ENCODE measurements around the gene ZIK1. TPM values are rescaled to one million over a fixed set of nuclear protein-coding genes. Genes with fewer than 3 reads are reported as not detected.

Gene ZIK1
- total and polyA plus RNA-seq, 4 donors = 2.4 to 6.3 (median 3.5) TPM; not detected in 1

DNA sequence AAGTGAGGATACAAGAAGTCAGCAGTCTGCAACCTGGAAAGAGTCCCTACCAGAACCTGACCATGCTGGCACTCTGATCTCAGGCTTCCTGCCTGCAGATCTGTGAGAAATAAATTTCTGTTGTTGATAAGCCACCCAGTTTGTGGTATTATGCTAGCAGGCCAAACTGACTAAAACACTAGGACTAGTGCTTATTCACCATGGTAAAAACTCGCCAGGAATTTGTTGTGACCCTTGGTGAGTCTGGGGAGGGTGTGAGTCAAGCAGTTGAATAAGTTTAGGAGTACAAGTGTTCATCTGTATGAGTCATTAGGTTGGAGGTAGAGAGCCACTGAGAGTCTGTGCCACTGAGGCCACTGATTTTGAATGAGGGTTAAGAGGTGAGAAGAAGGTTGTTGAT is 3.6 kb downstream of the ZIK1 start:
- H3K27ac ChIP-seq (ENCODE audit: low read depth in 1 of 2, low read length in 2 of 2) = no peak overlapping the region
- no peak overlapping the region for H3K4me3 ChIP-seq (ENCODE audit: low read length in 2 of 2)
- H3K36me3 ChIP-seq (ENCODE audit: control insufficient read depth in 1 of 2, insufficient read depth in 2 of 2, low read length in 1 of 2) = peaks cover 19 to 29% of the 10 kb centered on the region in 2 donors
- DNase-seq = no peak
- 97 to 99% methylated on average over 1 of the region's 1 CpG for WGBS, 2 donors
- no peaks in the 10 kb centered on the region for H3K27me3 ChIP-seq (ENCODE audit: control insufficient read depth in 1 of 2, insufficient read depth in 2 of 2, low read length in 1 of 2)
- H3K4me1 ChIP-seq (ENCODE audit: control insufficient read depth in 1 of 2, insufficient read depth in 2 of 2, low read length in 2 of 2) = no peaks in the 10 kb centered on the region
- no peak for ATAC-seq (ENCODE audit: low FRiP score)
- intact Hi-C loops (cut with DNase I) = no loop called here
- peaks cover 55% of the 10 kb centered on the region for H3K9me3 ChIP-seq (ENCODE audit: control insufficient read depth, low read length)

DNA sequence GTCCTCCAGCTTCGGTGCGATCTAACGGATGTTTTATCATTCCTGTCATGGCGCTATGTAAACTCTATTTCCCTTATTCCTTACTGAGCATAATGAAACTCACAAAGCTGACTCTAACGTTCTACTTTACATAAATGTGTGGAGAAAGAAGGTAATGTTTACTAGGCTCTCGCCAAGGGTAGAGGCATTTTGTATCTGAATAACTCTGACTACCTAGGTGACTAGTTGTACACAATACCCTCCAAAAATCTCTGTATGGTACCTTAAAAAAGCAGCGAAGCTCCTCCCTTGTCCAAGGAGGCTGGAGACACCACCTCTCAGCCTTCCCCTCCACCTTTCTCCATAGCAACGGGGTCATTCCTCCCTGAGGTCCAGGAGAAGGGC is 15.4 kb downstream of the ZIK1 start:
- Histone ChIP-seq H3K9me3 (ENCODE audit: control insufficient read depth, low read length) (peaks cover 9% of the 10 kb centered on the region), H3K4me3 (ENCODE audit: low read length in 2 of 2) (peak overlapping the region in 1 of 2 donors; percentile 36), H3K27ac (ENCODE audit: low read depth in 1 of 2, low read length in 2 of 2) (no peak overlapping the region), H3K36me3 (ENCODE audit: control insufficient read depth in 1 of 2, insufficient read depth in 2 of 2, low read length in 1 of 2) (peaks cover 0 to 6% of the 10 kb centered on the region in 2 donors), H3K4me1 (ENCODE audit: control insufficient read depth in 1 of 2, insufficient read depth in 2 of 2, low read length in 2 of 2) (no peaks in the 10 kb centered on the region), H3K27me3 (ENCODE audit: control insufficient read depth in 1 of 2, insufficient read depth in 2 of 2, low read length in 1 of 2) (no peaks in the 10 kb centered on the region)
- 47 to 55% methylated on average over 8 of the region's 8 CpGs for WGBS, 2 donors
- DNase-seq (no peak), ATAC-seq (ENCODE audit: low FRiP score) (no peak)
- intact Hi-C loops (cut with DNase I) = no loop called here

DNA sequence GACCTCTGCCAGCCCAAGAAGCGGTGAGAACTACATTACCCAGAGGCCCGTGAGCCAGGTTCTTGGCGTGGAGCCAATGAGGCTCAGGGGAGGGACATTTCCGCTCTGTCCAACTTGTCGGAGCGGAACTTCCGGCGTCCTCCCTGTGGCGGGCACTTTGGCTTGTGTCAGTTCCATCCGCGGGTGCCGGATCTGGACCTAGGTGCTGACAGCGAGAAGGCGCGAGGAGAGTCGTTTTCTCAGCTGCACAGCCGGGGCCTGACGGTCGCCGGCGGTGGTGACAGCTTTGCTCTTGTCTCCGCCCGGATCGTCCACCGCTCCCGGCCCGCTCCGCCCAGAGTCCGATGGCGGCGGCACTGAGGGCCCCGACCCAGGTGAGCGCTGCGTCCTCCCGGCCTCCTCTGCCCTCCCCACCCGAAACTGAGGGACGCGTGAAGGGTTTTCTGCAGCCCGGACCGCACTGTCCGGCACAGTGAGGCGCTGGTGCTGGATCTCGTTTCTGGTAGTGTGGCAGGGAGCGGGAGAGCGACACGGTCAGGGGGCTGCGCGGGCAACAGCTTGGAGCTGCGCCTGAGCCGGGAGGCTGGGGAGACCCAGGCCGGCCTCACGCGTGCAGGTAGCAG is 15.9 kb downstream of the ZIK1 start, which contains the start of gene ZNF530:
ZNF530 (plus strand) TSS at position 125 of the 623 bp plus-strand sequence. CDS start 4,461 bp downstream, outside the sequence.
- peaks cover 3 to 8% of the 10 kb centered on the region in 2 donors for H3K36me3 ChIP-seq (ENCODE audit: control insufficient read depth in 1 of 2, insufficient read depth in 2 of 2, low read length in 1 of 2)
- DNase-seq (peak; percentile 96 to 98), ATAC-seq (ENCODE audit: low FRiP score) (peak; percentile 96)
- no peaks in the 10 kb centered on the region for H3K4me1 ChIP-seq (ENCODE audit: control insufficient read depth in 1 of 2, insufficient read depth in 2 of 2, low read length in 2 of 2)
- peak within 1 kb of the TSS; percentile 36 to 47 for H3K4me3 ChIP-seq (ENCODE audit: low read length in 2 of 2)
- H3K27me3 ChIP-seq (ENCODE audit: control insufficient read depth in 1 of 2, insufficient read depth in 2 of 2, low read length in 1 of 2) = no peaks in the 10 kb centered on the region
- intact Hi-C loops (cut with DNase I) = no loop called here
- 0 to 1% methylated on average over 53 of the region's 53 CpGs for WGBS, 2 donors
- H3K27ac ChIP-seq (ENCODE audit: low read depth in 1 of 2, low read length in 2 of 2) = no peak within 1 kb of the TSS
- peaks cover 11% of the 10 kb centered on the region for H3K9me3 ChIP-seq (ENCODE audit: control insufficient read depth, low read length)

DNA sequence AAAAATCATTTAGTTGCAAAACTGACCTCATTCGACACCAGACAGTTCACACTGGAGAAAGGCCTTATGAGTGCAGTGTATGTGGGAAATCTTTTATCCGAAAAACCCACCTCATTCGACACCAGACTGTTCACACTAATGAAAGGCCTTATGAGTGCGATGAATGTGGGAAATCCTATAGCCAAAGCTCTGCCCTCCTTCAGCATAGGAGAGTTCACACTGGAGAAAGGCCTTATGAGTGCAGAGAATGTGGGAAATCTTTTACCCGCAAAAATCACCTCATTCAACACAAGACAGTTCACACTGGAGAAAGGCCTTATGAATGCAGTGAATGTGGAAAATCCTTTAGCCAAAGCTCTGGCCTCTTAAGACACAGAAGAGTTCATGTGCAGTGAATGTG is 23.0 kb downstream of the ZIK1 start:
- Histone ChIP-seq H3K36me3 (ENCODE audit: control insufficient read depth in 1 of 2, insufficient read depth in 2 of 2, low read length in 1 of 2) (peaks cover 16 to 21% of the 10 kb centered on the region in 2 donors), H3K4me1 (ENCODE audit: control insufficient read depth in 1 of 2, insufficient read depth in 2 of 2, low read length in 2 of 2) (no peaks in the 10 kb centered on the region), H3K27ac (ENCODE audit: low read depth in 1 of 2, low read length in 2 of 2) (no peak overlapping the region), H3K4me3 (ENCODE audit: low read length in 2 of 2) (no peak overlapping the region), H3K27me3 (ENCODE audit: control insufficient read depth in 1 of 2, insufficient read depth in 2 of 2, low read length in 1 of 2) (no peaks in the 10 kb centered on the region), H3K9me3 (ENCODE audit: control insufficient read depth, low read length) (peaks cover 36% of the 10 kb centered on the region)
- no peak for ATAC-seq (ENCODE audit: low FRiP score)
- intact Hi-C loops (cut with DNase I) = no loop called here
- DNase-seq = no peak
- WGBS, 2 donors = 97 to 99% methylated on average over 5 of the region's 5 CpGs

DNA sequence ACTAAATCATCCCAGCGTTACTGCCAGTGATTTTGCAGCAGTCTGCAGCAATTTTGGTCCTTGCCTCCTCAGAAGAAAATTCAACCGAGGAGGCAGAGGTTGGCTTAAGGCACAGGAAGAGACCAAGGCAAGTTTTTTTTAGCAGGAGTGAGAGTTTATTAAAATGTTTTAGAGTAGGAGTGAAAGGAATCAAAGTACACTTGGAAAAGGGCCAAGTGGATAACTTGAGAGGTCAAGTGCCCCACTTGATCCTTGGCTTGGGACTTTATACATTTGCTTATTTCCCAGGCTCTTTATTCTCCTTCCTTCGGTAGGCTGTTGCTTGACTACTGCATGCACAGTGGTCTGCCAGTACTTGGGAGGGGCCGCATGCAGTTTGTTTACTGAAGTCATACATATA is 27.2 kb downstream of the ZIK1 start:
- intact Hi-C loops (cut with DNase I) = loop anchor here in 1 of 2 donors (5.0 kb wide), 1 partner anchor 71 kb away; the partner anchor contains the start of gene ZNF551
- no peak overlapping the region for H3K27ac ChIP-seq (ENCODE audit: low read depth in 1 of 2, low read length in 2 of 2)
- no peaks in the 10 kb centered on the region for H3K4me1 ChIP-seq (ENCODE audit: control insufficient read depth in 1 of 2, insufficient read depth in 2 of 2, low read length in 2 of 2)
- ATAC-seq (ENCODE audit: low FRiP score) (no peak), DNase-seq (no peak)
- WGBS, 2 donors = 77 to 83% methylated on average over 4 of the region's 4 CpGs
- H3K4me3 ChIP-seq (ENCODE audit: low read length in 2 of 2) = no peak overlapping the region
- H3K27me3 ChIP-seq (ENCODE audit: control insufficient read depth in 1 of 2, insufficient read depth in 2 of 2, low read length in 1 of 2) = no peaks in the 10 kb centered on the region
- peaks cover under 1 to 13% of the 10 kb centered on the region in 2 donors for H3K36me3 ChIP-seq (ENCODE audit: control insufficient read depth in 1 of 2, insufficient read depth in 2 of 2, low read length in 1 of 2)
- H3K9me3 ChIP-seq (ENCODE audit: control insufficient read depth, low read length) = peaks cover 22% of the 10 kb centered on the region

DNA sequence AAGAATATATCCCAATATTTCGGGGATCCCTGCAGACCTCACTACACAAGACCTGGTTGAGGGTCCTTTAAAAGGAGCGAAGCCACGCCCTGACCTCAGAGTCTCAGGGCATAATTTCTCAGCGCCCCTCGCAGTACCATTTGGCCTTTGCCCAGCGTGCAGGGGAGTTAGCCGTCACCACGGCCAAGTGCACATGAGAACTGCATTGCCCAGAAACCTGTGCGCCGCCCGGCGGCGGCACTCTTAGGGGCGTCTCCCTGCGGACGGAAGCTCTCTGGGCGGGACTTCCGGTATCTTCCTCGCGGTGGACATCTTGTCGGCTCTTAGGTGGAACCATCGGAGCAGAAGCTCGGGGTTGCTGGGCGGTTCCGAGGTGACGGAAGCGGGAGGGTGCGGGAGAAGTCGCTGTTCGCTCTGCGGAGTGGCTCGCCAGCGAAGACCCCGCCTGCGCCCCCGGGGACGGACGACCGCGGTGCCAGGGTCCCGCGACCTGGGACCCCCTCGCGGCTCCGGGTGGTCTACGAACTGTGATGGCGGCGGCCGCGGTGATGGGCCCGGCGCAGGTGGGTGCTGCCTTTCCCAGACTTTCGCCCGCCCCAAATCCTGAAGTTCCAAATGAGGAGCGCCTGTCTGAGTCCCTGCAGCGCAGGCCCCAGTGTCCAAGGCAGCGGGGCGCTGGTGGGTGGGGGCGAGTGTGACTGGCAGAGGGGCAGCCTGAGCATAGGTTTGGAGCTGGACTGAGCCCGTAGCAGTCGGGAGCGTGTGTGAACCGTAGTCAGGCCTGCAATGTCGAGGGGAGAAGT is 30.2 kb downstream of the ZIK1 start, which contains the start of gene ZNF134:
ZNF134 (plus strand) TSS at position 302 of the 803 bp plus-strand sequence. CDS start 5,227 bp downstream, outside the sequence.
- WGBS, 2 donors = 1 to 2% methylated on average over 64 of the region's 64 CpGs
- peaks cover 11 to 29% of the 10 kb centered on the region in 2 donors for H3K36me3 ChIP-seq (ENCODE audit: control insufficient read depth in 1 of 2, insufficient read depth in 2 of 2, low read length in 1 of 2)
- peak; percentile 97 for ATAC-seq (ENCODE audit: low FRiP score)

DNA sequence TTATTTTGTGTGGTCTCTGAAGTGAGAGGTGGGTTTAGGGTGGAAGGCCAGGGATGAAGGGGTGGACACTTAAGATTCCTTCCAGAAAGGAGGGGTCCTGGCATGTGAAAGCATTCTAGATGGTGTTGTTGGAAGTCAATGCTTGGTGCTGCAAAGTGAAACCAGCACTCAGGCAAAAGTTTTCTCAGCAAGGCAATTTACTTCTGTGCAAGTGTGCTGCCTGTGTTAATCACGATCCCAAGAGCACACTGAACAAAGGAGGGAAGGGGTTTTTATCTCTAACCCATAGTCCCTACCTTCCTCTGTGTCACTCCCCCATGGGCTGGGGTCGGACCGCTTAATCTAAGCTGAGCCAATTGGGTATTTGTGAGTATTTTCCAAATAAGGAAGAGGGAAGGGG is 31.4 kb downstream of the ZIK1 start:
- peaks cover 22 to 41% of the 10 kb centered on the region in 2 donors for H3K36me3 ChIP-seq (ENCODE audit: control insufficient read depth in 1 of 2, insufficient read depth in 2 of 2, low read length in 1 of 2)
- intact Hi-C loops (cut with DNase I) = no loop called here
- DNase-seq (no peak), ATAC-seq (ENCODE audit: low FRiP score) (no peak)
- H3K27ac ChIP-seq (ENCODE audit: low read depth in 1 of 2, low read length in 2 of 2) = no peak overlapping the region
- H3K4me1 ChIP-seq (ENCODE audit: control insufficient read depth in 1 of 2, insufficient read depth in 2 of 2, low read length in 2 of 2) = no peaks in the 10 kb centered on the region
- 97 to 99% methylated on average over 3 of the region's 3 CpGs for whole genome bisulfite sequencing, 2 donors
- H3K9me3 ChIP-seq (ENCODE audit: control insufficient read depth, low read length) = peaks cover 45% of the 10 kb centered on the region
- no peaks in the 10 kb centered on the region for H3K27me3 ChIP-seq (ENCODE audit: control insufficient read depth in 1 of 2, insufficient read depth in 2 of 2, low read length in 1 of 2)
- H3K4me3 ChIP-seq (ENCODE audit: low read length in 2 of 2) = no peak overlapping the region

More for the DNA sequence above, 30.2 kb downstream of the ZIK1 start, which contains the start of gene ZNF134:
- Histone ChIP-seq H3K4me3 (ENCODE audit: low read length in 2 of 2) (peak within 1 kb of the TSS; percentile 46 to 65), H3K27ac (ENCODE audit: low read depth in 1 of 2, low read length in 2 of 2) (no peak within 1 kb of the TSS), H3K27me3 (ENCODE audit: control insufficient read depth in 1 of 2, insufficient read depth in 2 of 2, low read length in 1 of 2) (no peaks in the 10 kb centered on the region), H3K4me1 (ENCODE audit: control insufficient read depth in 1 of 2, insufficient read depth in 2 of 2, low read length in 2 of 2) (no peaks in the 10 kb centered on the region), H3K9me3 (ENCODE audit: control insufficient read depth, low read length) (peaks cover 34% of the 10 kb centered on the region)
- DNase-seq = peak; percentile 95 to 97
- intact Hi-C loops (cut with DNase I) = loop anchor here in 1 of 2 donors (5.0 kb wide), 1 partner anchor 68 kb away; the partner anchor contains the start of gene ZNF551

DNA sequence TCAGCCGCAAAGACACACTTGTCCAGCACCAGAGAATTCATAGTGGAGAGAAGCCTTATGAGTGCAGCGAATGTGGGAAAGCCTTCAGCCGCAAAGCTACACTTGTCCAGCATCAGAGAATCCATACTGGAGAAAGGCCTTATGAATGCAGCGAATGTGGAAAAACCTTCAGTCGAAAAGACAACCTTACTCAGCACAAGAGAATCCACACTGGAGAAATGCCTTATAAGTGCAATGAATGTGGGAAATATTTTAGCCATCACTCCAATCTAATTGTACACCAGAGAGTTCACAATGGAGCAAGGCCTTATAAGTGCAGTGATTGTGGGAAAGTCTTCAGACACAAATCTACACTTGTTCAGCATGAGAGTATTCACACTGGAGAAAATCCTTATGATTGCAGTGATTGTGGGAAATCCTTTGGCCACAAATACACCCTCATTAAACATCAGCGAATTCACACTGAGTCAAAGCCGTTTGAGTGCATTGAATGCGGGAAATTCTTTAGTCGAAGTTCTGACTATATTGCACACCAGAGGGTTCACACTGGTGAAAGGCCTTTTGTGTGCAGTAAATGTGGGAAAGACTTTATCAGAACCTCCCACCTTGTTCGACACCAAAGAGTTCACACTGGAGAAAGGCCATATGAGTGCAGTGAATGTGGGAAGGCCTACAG is 36.9 kb downstream of the ZIK1 start:
- intact Hi-C loops (cut with DNase I) = no loop called here

More for the DNA sequence above, 36.9 kb downstream of the ZIK1 start:
- no peak overlapping the region for H3K27ac ChIP-seq (ENCODE audit: low read depth in 1 of 2, low read length in 2 of 2)
- no peaks in the 10 kb centered on the region for H3K4me1 ChIP-seq (ENCODE audit: control insufficient read depth in 1 of 2, insufficient read depth in 2 of 2, low read length in 2 of 2)
- DNase-seq (no peak), ATAC-seq (ENCODE audit: low FRiP score) (no peak)
- H3K36me3 ChIP-seq (ENCODE audit: control insufficient read depth in 1 of 2, insufficient read depth in 2 of 2, low read length in 1 of 2) = peaks cover 41 to 56% of the 10 kb centered on the region in 2 donors
- H3K4me3 ChIP-seq (ENCODE audit: low read length in 2 of 2) = no peak overlapping the region
- peaks cover 72% of the 10 kb centered on the region for H3K9me3 ChIP-seq (ENCODE audit: control insufficient read depth, low read length)
- H3K27me3 ChIP-seq (ENCODE audit: control insufficient read depth in 1 of 2, insufficient read depth in 2 of 2, low read length in 1 of 2) = no peaks in the 10 kb centered on the region
- WGBS, 2 donors = 98 to 99% methylated on average over 10 of the region's 10 CpGs

All from aorta (tissue), 5 donors.